HFF-Myc (cell line): ENCODE results near the gene CEP295NL.
"Not testable (repeated sequence)": the region's sequence is repeated elsewhere in the genome, so short reads cannot be mapped to it uniquely, and the experiment has no call there.

ENCODE experiments used
- DNase-seq: peaks from one replicate; pipeline ENCODE4 v3.0.0-alpha.2; 2011; ENCODE audit warnings: low read depth; ENCODE audit errors: extremely low read depth
- H3K4me3 ChIP-seq: replicated peaks from 2 replicates; pipeline ENCODE4 v1.5.1; 2011; ENCODE audit warnings: low read depth, mild to moderate bottlenecking, control low read depth, low read length
- CTCF ChIP-seq: IDR thresholded peaks from 2 replicates; pipeline ENCODE4 v1.5.1; 2012; ENCODE audit warnings: mild to moderate bottlenecking, low read depth, low read length, control low read depth; ENCODE audit errors: missing control alignments

Gene CEP295NL

GRCh38 chr17:78883089-78883532 lies 19.9 kb downstream of the CEP295NL start:
- TF ChIP-seq CTCF, result no peak
- peak; percentile 87 for DNase-seq
- peak overlapping the region; percentile 44 for H3K4me3 ChIP-seq

- H3K4me3 ChIP-seq, result peak overlapping the region; percentile 17; the same call in 1 of the 2 replicates
- no peak for TF ChIP-seq CTCF
- DNase-seq, result peak; percentile 33
Measured at GRCh38 chr17:78882540-78883088, 20.4 kb downstream of the CEP295NL start.

- no peak for TF ChIP-seq CTCF
- H3K4me3 ChIP-seq, result peak overlapping the region; percentile 24
- peak; percentile 94 for DNase-seq
Measured at GRCh38 chr17:78879635-78880186, 23.3 kb downstream of the CEP295NL start.

- no peak for DNase-seq
- TF ChIP-seq CTCF, result no peak
- H3K4me3 ChIP-seq, result peak overlapping the region; percentile 24
Measured at GRCh38 chr17:78878871-78879527, 24.0 kb downstream of the CEP295NL start.

- no peak overlapping the region for H3K4me3 ChIP-seq
- no peak for TF ChIP-seq CTCF
- DNase-seq, result no peak
Measured at GRCh38 chr17:78878261-78878660, 24.7 kb downstream of the CEP295NL start.

GRCh38 chr17:78876954-78877517 lies 26.0 kb downstream of the CEP295NL start:
- not testable (repeated sequence) for H3K4me3 ChIP-seq, DNase-seq

- DNase-seq, result no peak
- H3K4me3 ChIP-seq, result no peak overlapping the region
- TF ChIP-seq CTCF, result no peak
Measured at GRCh38 chr17:78876094-78876597, 26.9 kb downstream of the CEP295NL start.
